NCI-H1092 treated with DMSO at 0.1 percent for 48 hours (cell line): ENCODE results near the gene CFAP46.

Source experiments
- DNase-seq: peaks from one replicate; lab custom pipeline; 2025; lab: John Stamatoyannopoulos, UW

CFAP46 gene

GRCh38 chr10:132770061-132771021 is 172.0 kb downstream of the CFAP46 start:
- no peak for DNase-seq

GRCh38 chr10:132768346-132769248 is 173.8 kb downstream of the CFAP46 start:
- DNase-seq, result no peak

DNA sequence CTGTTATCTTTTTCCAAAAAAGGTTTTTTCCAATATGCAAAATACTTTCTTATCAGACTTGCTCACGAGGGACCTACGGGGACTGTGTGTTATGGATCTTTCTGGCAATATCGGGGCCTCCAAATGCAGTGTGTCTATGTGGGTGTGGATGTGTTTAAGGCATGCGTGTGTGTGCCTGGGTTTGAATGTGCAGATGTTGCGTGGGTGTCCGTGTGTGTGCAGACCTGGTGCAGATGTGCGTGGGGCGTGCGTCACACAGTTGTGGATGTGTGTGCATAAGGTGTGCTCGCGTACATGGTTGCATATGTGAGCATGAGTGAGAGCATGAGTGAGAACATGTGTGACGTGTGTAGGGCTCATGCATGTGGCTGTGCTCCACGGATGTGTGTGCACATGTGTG is 176.1 kb downstream of the CFAP46 start:
- DNase-seq, result no peak

DNA sequence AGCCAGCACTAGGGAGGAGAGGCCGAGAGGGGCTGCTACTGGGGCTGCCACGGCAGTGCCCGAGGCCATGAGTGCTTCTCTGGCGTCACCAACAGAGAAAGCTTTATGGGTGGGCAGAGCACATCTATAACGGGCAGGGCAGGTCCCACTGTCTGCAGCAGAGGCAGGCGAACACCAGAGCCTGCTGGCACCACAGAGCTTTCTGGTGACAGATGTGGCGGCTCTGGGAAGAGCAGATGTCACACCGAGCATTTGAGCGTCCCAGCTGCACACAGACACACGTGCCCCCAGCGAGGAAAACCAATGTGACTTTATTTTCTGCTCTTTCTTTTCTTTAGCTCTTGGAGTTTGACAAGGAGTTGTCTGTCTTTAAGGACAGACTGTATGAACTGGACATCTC is 176.9 kb downstream of the CFAP46 start:
- no peak for DNase-seq

- DNase-seq, result no peak
Measured at GRCh38 chr10:132764108-132764507, 178.3 kb downstream of the CFAP46 start.

DNA sequence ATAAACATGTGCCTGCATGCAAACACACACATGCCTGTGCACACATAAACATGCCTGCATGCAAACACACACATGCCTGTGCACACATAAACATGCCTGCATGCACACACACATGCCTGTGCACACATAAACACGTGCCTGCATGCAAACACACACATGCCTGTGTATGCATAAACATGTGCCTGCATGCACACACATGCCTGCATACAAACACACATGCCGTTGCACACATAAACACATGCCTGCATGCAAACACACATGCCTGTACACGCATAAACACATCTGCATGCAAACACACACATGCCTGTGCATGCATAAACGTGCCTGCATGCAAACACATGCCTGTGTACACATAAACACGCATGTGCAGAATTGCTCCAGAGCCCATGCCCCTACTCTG is 178.8 kb downstream of the CFAP46 start:
- no peak for DNase-seq

- DNase-seq, result no peak
Measured at GRCh38 chr10:132762267-132762666, 180.1 kb downstream of the CFAP46 start.

GRCh38 chr10:132761395-132762060 is 180.8 kb downstream of the CFAP46 start:
- DNase-seq, result no peak

DNA sequence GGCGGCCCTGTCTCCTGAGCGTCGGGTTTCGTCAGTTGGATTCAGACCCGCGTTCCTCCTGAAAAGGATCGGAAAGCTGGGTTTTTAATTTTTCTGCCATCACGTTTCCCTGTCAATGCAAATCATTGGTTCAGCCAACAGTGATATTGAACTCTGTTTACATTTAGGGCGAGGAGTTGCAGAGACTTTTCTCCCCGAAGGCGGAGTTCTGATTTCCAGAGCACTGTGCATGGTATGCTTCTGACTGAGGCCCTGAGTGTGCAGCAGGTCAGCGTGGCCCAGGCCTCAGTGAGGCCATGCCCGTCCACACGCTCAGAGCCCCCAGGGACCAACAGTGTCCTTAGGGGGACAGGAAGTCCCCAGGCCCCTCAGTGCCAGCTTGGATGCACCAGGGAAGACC is 183.5 kb downstream of the CFAP46 start:
- DNase-seq, result no peak
